HEK293 (cell line): Measurements from ENCODE around the gene LRP1B.
"Not testable (repeated sequence)": the region's sequence is repeated elsewhere in the genome, so short reads cannot be mapped to it uniquely, and the experiment has no call there.

ENCODE experiments used
- ZBTB26 ChIP-seq: fragments of 450-650 bp; formaldehyde crosslinking; optimal IDR thresholded peaks from 2 replicates; pipeline ENCODE3; 2016; ENCODE audit warnings: missing biosample characterization, mild to moderate bottlenecking, missing genetic modification characterization
- ZNF585B ChIP-seq: fragments of 450-650 bp; formaldehyde crosslinking; IDR thresholded peaks from 2 replicates; pipeline ENCODE4 v1.5.1; 2016; ENCODE audit warnings: missing biosample characterization, missing genetic modification characterization

GRCh38 chr2:141169117-141169516 is 961.7 kb downstream of the LRP1B start:
- TF ChIP-seq ZNF585B, ZBTB26 (tag by site-specific recombination): not testable (repeated sequence)
